Muscle of back (tissue), 11 donors: Measurements from ENCODE around the gene PARP16. TPM values are rescaled to one million over a fixed set of nuclear protein-coding genes. Genes with fewer than 3 reads are reported as not detected.

Experiments
- DNase-seq, 3 donors: peaks; one replicate each; pipeline versions ENCODE4 v3.0.0 to v3.0.0-alpha.2; 2013
- polyA plus RNA-seq, 10 donors: library from polyadenylated mRNA; unstranded; fragments of 120-200 nt; gene quantifications; one replicate each; pipeline ENCODE4 v1.2.1, GENCODE V29; 2013; ENCODE audit not compliant: insufficient read length in 10 of 10

Gene PARP16
- polyA plus RNA-seq, 10 donors = 9.3 to 14.1 (median 12.5) TPM

GRCh38 chr15:65209701-65210643 lies 76.7 kb downstream of the PARP16 start:
- DNase-seq = peak in 2 of 3 donors; percentile 60 to 84

- no peak for DNase-seq
These were observed 78.0 kb downstream of the PARP16 start for GRCh38 chr15:65208647-65209046.

Other genes with a start within 250 kb of the PARP16 start
- 1 to 10 TPM; 1.2 to 2.3 (median 1.6) TPM for gene SLC51B, start 241.5 kb downstream of the PARP16 start, polyA plus RNA-seq
- 10 to 100 TPM; 10.9 to 16.4 (median 12.7) TPM for gene RASL12, start 218.9 kb downstream of the PARP16 start, polyA plus RNA-seq
- 1 to 10 TPM in 8 of 10 donors, under 1 TPM in 2; 0.62 to 2.6 (median 1.5) TPM for gene KBTBD13, start 210.1 kb downstream of the PARP16 start, polyA plus RNA-seq
- gene UBAP1L, start 171.7 kb downstream of the PARP16 start, polyA plus RNA-seq = 1 to 10 TPM; 2.4 to 6.6 (median 4.1) TPM
- 10 to 100 TPM; 15.7 to 26.6 (median 20.3) TPM for gene PDCD7, start 153.1 kb downstream of the PARP16 start, polyA plus RNA-seq
- gene CLPX, start 101.5 kb downstream of the PARP16 start, polyA plus RNA-seq = 10 to 100 TPM; 35.5 to 46.6 (median 43.1) TPM
- gene CILP, start 75.4 kb downstream of the PARP16 start, polyA plus RNA-seq = 10 to 100 TPM; 24.4 to 44.1 (median 33.0) TPM
- not detected for gene RNU5A-1, start 9.2 kb upstream of the PARP16 start, polyA plus RNA-seq
- gene RNU5B-1, start 17.8 kb upstream of the PARP16 start, polyA plus RNA-seq = not detected
- 1 to 10 TPM; 1.6 to 3.3 (median 2.8) TPM for gene IGDCC3, start 91.1 kb upstream of the PARP16 start, polyA plus RNA-seq
- gene IGDCC4, start 136.1 kb upstream of the PARP16 start, polyA plus RNA-seq = 100 to 1,000 TPM in 2 of 10 donors, 10 to 100 TPM in 8; 66.7 to 104 (median 86.6) TPM
- 10 to 100 TPM; 15.0 to 27.8 (median 20.5) TPM for gene DPP8, start 230.8 kb upstream of the PARP16 start, polyA plus RNA-seq
- gene HACD3, start 243.6 kb upstream of the PARP16 start, polyA plus RNA-seq = 10 to 100 TPM; 32.6 to 63.5 (median 47.9) TPM